Type B pancreatic cell (in vitro differentiated cells): ENCODE measurements around the gene ACSF3. TPM values are rescaled to one million over a fixed set of nuclear protein-coding genes. Genes with fewer than 3 reads are reported as not detected.

Experiments
- DNase-seq: peaks from one replicate; pipeline ENCODE4 v3.0.0; 2021; ENCODE audit warnings: mixed read lengths; ENCODE audit not compliant: unreplicated experiment; ENCODE audit errors: extremely low spot score
- H3K27ac Mint-ChIP-seq: 2 replicates; pipeline ENCODE4 v1.8.0; 2021; ENCODE audit warnings: mild to moderate bottlenecking, mixed read lengths
- H3K27me3 Mint-ChIP-seq: 2 replicates; pipeline ENCODE4 v1.8.0; 2021; ENCODE audit warnings: mixed read lengths
- H3K36me3 Mint-ChIP-seq: 2 replicates; pipeline ENCODE4 v1.8.0; 2021; ENCODE audit warnings: mixed read lengths
- H3K4me1 Mint-ChIP-seq: one replicate; pipeline ENCODE4 v1.8.0; 2021; ENCODE audit warnings: mixed read lengths; ENCODE audit not compliant: unreplicated experiment
- H3K4me3 Mint-ChIP-seq: 2 replicates; pipeline ENCODE4 v1.8.0; 2021; ENCODE audit warnings: mild to moderate bottlenecking, mixed read lengths
- H3K9me3 Mint-ChIP-seq: 2 replicates; pipeline ENCODE4 v1.8.0; 2021; ENCODE audit warnings: mixed read lengths
- CTCF ChIP-seq: fragments of 200-600 bp; sonication (generic); conservative IDR thresholded peaks from 2 replicates; pipeline ENCODE4 v1.5.0; 2021; ENCODE audit warnings: antibody characterized with exemption, mild to moderate bottlenecking
- total RNA-seq: library from RNA; stranded (reverse); gene quantifications from 2 replicates; pipeline ENCODE4 v1.2.1, GENCODE V29; 2021; ENCODE audit warnings: low replicate concordance

Gene ACSF3
- total RNA-seq, 1 donor from 2014 or later = 29.0 TPM

GRCh38 chr16:89047331-89048089 is 46.1 kb upstream of the ACSF3 start:
- no peak for DNase-seq
- Mint-ChIP-seq H3K27me3 (peaks cover 27% of the 10 kb centered on the region), H3K36me3 (no peaks in the 10 kb centered on the region), H3K27ac (no peak overlapping the region), H3K4me3 (no peak overlapping the region), H3K9me3 (peaks cover 5% of the 10 kb centered on the region), H3K4me1 (no peaks in the 10 kb centered on the region)
- TF ChIP-seq CTCF = no peak

- Mint-ChIP-seq H3K27ac (no peak overlapping the region), H3K4me3 (no peak overlapping the region), H3K4me1 (no peaks in the 10 kb centered on the region)
Measured at GRCh38 chr16:89048090-89048725, 45.4 kb upstream of the ACSF3 start.

GRCh38 chr16:89048871-89049422 is 44.7 kb upstream of the ACSF3 start:
- Mint-ChIP-seq H3K27me3 (peaks cover 23% of the 10 kb centered on the region), H3K9me3 (peaks cover 5% of the 10 kb centered on the region), H3K36me3 (no peaks in the 10 kb centered on the region), H3K27ac (no peak overlapping the region), H3K4me1 (no peaks in the 10 kb centered on the region), H3K4me3 (no peak overlapping the region)
- TF ChIP-seq CTCF = no peak
- DNase-seq = no peak

More at GRCh38 chr16:89048090-89048725, 45.4 kb upstream of the ACSF3 start:
- H3K27me3 Mint-ChIP-seq = peaks cover 27% of the 10 kb centered on the region
- no peak for DNase-seq
- no peaks in the 10 kb centered on the region for H3K36me3 Mint-ChIP-seq
- no peak for TF ChIP-seq CTCF
- peaks cover 5% of the 10 kb centered on the region for H3K9me3 Mint-ChIP-seq

GRCh38 chr16:89049484-89050118 is 44.1 kb upstream of the ACSF3 start:
- no peak for TF ChIP-seq CTCF
- DNase-seq = no peak
- Mint-ChIP-seq H3K27me3 (peaks cover 20% of the 10 kb centered on the region), H3K4me1 (no peaks in the 10 kb centered on the region), H3K36me3 (no peaks in the 10 kb centered on the region), H3K27ac (no peak overlapping the region), H3K9me3 (peaks cover 5% of the 10 kb centered on the region), H3K4me3 (no peak overlapping the region)

- no peaks in the 10 kb centered on the region for H3K36me3 Mint-ChIP-seq
- peaks cover 19% of the 10 kb centered on the region for H3K27me3 Mint-ChIP-seq
- H3K4me3 Mint-ChIP-seq = no peak overlapping the region
- peaks cover 5% of the 10 kb centered on the region for H3K9me3 Mint-ChIP-seq
- no peaks in the 10 kb centered on the region for H3K4me1 Mint-ChIP-seq
- TF ChIP-seq CTCF = no peak
- H3K27ac Mint-ChIP-seq = no peak overlapping the region
- DNase-seq = no peak
Measured at GRCh38 chr16:89050119-89050867, 43.4 kb upstream of the ACSF3 start.
